Ishikawa (cell line): ENCODE data around the gene TSFM.
A peak's percentile ranks its signal among the peaks of the same experiment; 100 is the strongest.

Experiments
- CEBPB ChIP-seq: IDR thresholded peaks from 2 replicates; pipeline ENCODE4 v1.6.1; 2012
- CREB1 ChIP-seq: IDR thresholded peaks from 2 replicates; pipeline ENCODE4 v1.6.1; 2012; ENCODE audit warnings: low read depth
- EGR1 ChIP-seq: IDR thresholded peaks from 2 replicates; pipeline ENCODE4 v1.6.1; 2012
- EP300 ChIP-seq: IDR thresholded peaks from 2 replicates; pipeline ENCODE4 v1.6.1; 2012; ENCODE audit warnings: borderline replicate concordance
- FOXM1 ChIP-seq: IDR thresholded peaks from 2 replicates; pipeline ENCODE4 v1.6.1; 2012; ENCODE audit warnings: low read depth, borderline replicate concordance
- MAX ChIP-seq: IDR thresholded peaks from 2 replicates; pipeline ENCODE4 v1.6.1; 2012
- NFIC ChIP-seq: IDR thresholded peaks from 2 replicates; pipeline ENCODE4 v1.6.1; 2012
- RAD21 ChIP-seq: IDR thresholded peaks from 2 replicates; pipeline ENCODE4 v1.6.1; 2012; ENCODE audit warnings: low read depth
- REST ChIP-seq: IDR thresholded peaks from 2 replicates; pipeline ENCODE4 v1.6.1; 2012; ENCODE audit warnings: low read depth, mild to moderate bottlenecking
- TAF1 ChIP-seq: IDR thresholded peaks from 2 replicates; pipeline ENCODE4 v1.6.1; 2012; ENCODE audit warnings: low read depth, mild to moderate bottlenecking
- TCF12 ChIP-seq: IDR thresholded peaks from 2 replicates; pipeline ENCODE4 v1.6.1; 2012; ENCODE audit warnings: low read depth
- TEAD4 ChIP-seq: IDR thresholded peaks from 2 replicates; pipeline ENCODE4 v1.6.1; 2012
- USF1 ChIP-seq: IDR thresholded peaks from 2 replicates; pipeline ENCODE4 v1.6.1; 2012
- YY1 ChIP-seq: IDR thresholded peaks from 2 replicates; pipeline ENCODE4 v1.6.1; 2012; ENCODE audit warnings: low read depth
- ZBTB7A ChIP-seq: IDR thresholded peaks from 2 replicates; pipeline ENCODE4 v1.6.1; 2012; ENCODE audit warnings: low read depth

TSFM gene

GRCh38 chr12:57771236-57771872 lies 11.2 kb upstream of the TSFM start:
- TF ChIP-seq CREB1, result no peak

GRCh38 chr12:57771873-57772428 lies 10.6 kb upstream of the TSFM start, which contains the start of gene METTL1:
TSS of gene METTL1 (minus strand) at chr12:57772105. CDS start at chr12:57772083, 22 bp downstream.
- TF ChIP-seq YY1 (peak; percentile 95), MAX (peak; percentile 100), NFIC (peak; percentile 27; the same call in 1 of the 2 replicates), RAD21 (no peak), ZBTB7A (no peak), USF1 (peak; percentile 87), FOXM1 (no peak), EP300 (no peak; the same call in 1 of the 2 replicates), TCF12 (peak; percentile 83), TAF1 (peak; percentile 98), CREB1 (peak; percentile 99), EGR1 (peak; percentile 88), CEBPB (no peak), TEAD4 (peak; percentile 29), REST (0 out of 2 replicates have a peak, but pooled peaks have one; percentile 8)

GRCh38 chr12:57772429-57773322 lies 9.9 kb upstream of the TSFM start, which contains the start of gene EEF1AKMT3:
TSS of gene EEF1AKMT3 (plus strand) at chr12:57772614. CDS start at chr12:57772725, 111 bp downstream.
- TF ChIP-seq TEAD4, result no peak
- TF ChIP-seq ZBTB7A, result peak; percentile 82

GRCh38 chr12:57775044-57775443 lies 7.5 kb upstream of the TSFM start:
- TF ChIP-seq TEAD4, result no peak
- TF ChIP-seq EP300, result no peak
- no peak for TF ChIP-seq NFIC
- no peak for TF ChIP-seq CEBPB
- TF ChIP-seq ZBTB7A, result no peak

- TF ChIP-seq CREB1 (no peak), TEAD4 (no peak), NFIC (no peak), ZBTB7A (no peak), FOXM1 (no peak), TCF12 (no peak)
Observed at GRCh38 chr12:57775563-57776246, 6.9 kb upstream of the TSFM start.

GRCh38 chr12:57776247-57776587 lies 6.4 kb upstream of the TSFM start:
- TF ChIP-seq CEBPB (no peak), TAF1 (no peak), ZBTB7A (no peak), TCF12 (no peak), YY1 (no peak), MAX (no peak)

GRCh38 chr12:57777367-57777766 lies 5.2 kb upstream of the TSFM start:
- no peak for TF ChIP-seq TAF1

GRCh38 chr12:57777911-57778310 lies 4.7 kb upstream of the TSFM start:
- no peak for TF ChIP-seq EGR1
- TF ChIP-seq RAD21, result no peak
- no peak for TF ChIP-seq FOXM1
- TF ChIP-seq TAF1, result no peak
